Activated CD4-positive, alpha-beta memory T cell treated with anti-CD3 and anti-CD28 coated beads for 36 hours (primary cell): ENCODE results near the gene ITGAV. TPM values are rescaled to one million over a fixed set of nuclear protein-coding genes. Genes with fewer than 3 reads are reported as not detected.

ENCODE experiments used
- CTCF ChIA-PET: fragments of 350-600 bp; sonication (Branson Sonifier 250); formaldehyde crosslinking; loops from one replicate; lab custom pipeline; 2021; ENCODE audit warnings: antibody characterized with exemption, inconsistent platforms; lab: Charles Lee
- POLR2A ChIA-PET: fragments of 350-600 bp; sonication (Branson Sonifier 250); formaldehyde crosslinking; loops from one replicate; lab custom pipeline; 2021; ENCODE audit warnings: antibody characterized with exemption; lab: Charles Lee
- DNase-seq: peaks from one replicate; pipeline ENCODE4 v3.0.0-alpha.2; 2020
- H3K27ac Mint-ChIP-seq: one replicate; pipeline ENCODE4 v1.8.0; 2021; ENCODE audit warnings: mixed read lengths
- H3K27me3 Mint-ChIP-seq: one replicate; pipeline ENCODE4 v1.8.0; 2021; ENCODE audit warnings: mixed read lengths
- H3K36me3 Mint-ChIP-seq: one replicate; pipeline ENCODE4 v1.8.0; 2021; ENCODE audit warnings: mixed read lengths
- H3K4me1 Mint-ChIP-seq: one replicate; pipeline ENCODE4 v1.8.0; 2021; ENCODE audit warnings: low read depth, mixed read lengths
- H3K4me3 Mint-ChIP-seq: one replicate; pipeline ENCODE4 v1.8.0; 2021; ENCODE audit warnings: mild to moderate bottlenecking, mixed read lengths
- H3K9me3 Mint-ChIP-seq: one replicate; pipeline ENCODE4 v1.8.0; 2021; ENCODE audit warnings: mixed read lengths
- intact Hi-C: fragments of 100-400 bp; cut with micrococcal nuclease; formaldehyde crosslinking; loops from one replicate; pipeline ENCODE4 v1.15.1; 2023
- total RNA-seq, 2 experiments: library from RNA; stranded (reverse); gene quantifications; one replicate each; pipeline ENCODE4 v1.2.3, GENCODE V29; 2021

The ITGAV gene
- total RNA-seq, 2 experiments from 2014 or later: 8.9 to 9.9 TPM

DNA sequence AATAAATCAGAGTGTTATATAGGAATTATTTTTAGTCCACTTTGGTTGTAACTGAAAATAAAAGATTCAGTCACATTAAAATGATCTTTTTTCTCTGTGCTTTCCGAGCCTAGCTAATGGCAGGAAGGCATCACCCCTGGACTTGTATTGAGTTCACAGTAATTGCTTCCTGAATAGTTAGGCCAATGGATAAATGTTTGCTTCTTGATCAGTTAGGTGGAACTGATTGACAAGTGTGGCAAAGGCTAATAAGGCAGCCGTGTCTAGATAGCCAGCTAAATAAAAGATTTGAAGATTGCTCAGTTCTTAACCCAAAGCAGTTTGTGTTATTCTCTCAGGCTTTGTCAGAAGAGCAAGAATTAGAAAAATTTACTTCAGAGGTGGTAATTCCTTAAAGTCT lies 124.8 kb downstream of the ITGAV start:
- H3K36me3 Mint-ChIP-seq: no peaks in the 10 kb centered on the region
- no peak overlapping the region for H3K4me3 Mint-ChIP-seq
- no peaks in the 10 kb centered on the region for H3K4me1 Mint-ChIP-seq
- H3K9me3 Mint-ChIP-seq: no peaks in the 10 kb centered on the region
- intact Hi-C loops: no loop called here
- POLR2A ChIA-PET: no interaction called here
- H3K27ac Mint-ChIP-seq: no peak overlapping the region
- H3K27me3 Mint-ChIP-seq: no peaks in the 10 kb centered on the region
- CTCF ChIA-PET: no interaction called here
- no peak for DNase-seq

DNA sequence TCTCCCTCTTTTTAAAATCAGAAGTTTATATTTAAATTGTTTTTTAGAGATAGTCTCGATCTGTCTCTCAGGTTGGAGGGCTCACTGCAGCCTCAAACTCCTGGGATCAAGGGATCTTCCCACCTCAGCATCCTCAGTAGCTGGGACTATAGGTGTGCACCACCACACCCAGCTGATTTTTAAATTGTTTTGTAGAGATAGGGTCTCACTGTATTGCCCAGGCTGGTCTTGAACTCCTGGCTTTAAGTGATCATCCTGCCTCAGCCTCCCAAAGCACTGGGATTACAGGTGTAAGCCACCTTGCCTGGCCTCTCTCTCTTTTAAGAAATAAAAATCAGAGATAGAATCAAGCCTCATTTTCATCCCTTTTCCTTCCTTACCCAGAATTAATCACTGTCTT lies 126.1 kb downstream of the ITGAV start:
- intact Hi-C loops: no loop called here
- H3K36me3 Mint-ChIP-seq: no peaks in the 10 kb centered on the region
- H3K4me3 Mint-ChIP-seq: no peak overlapping the region
- no peaks in the 10 kb centered on the region for H3K4me1 Mint-ChIP-seq
- ChIA-PET CTCF (no interaction called here), POLR2A (no interaction called here)
- no peaks in the 10 kb centered on the region for H3K9me3 Mint-ChIP-seq
- no peak for DNase-seq
- H3K27ac Mint-ChIP-seq: no peak overlapping the region
- H3K27me3 Mint-ChIP-seq: no peaks in the 10 kb centered on the region

DNA sequence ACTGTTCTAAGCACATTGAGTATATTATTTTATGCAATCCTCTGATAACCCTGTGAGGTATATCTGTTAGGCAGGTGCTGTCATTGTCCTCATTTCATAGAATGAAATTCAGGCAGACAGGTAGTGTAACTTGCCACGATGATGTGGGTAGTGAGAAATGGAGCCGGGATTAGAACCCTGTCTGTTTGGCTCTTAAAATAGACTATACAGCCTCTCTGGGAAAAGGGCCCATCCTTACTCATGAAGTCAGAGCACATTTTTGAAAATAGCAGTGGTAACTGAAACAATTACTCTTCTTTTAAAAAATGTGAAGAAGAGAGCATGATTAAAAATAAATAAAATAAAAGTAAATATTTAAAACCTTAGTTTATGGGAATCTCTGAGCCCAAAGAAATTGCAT lies 127.0 kb downstream of the ITGAV start:
- no peaks in the 10 kb centered on the region for H3K36me3 Mint-ChIP-seq
- POLR2A ChIA-PET: no interaction called here
- no peaks in the 10 kb centered on the region for H3K27me3 Mint-ChIP-seq
- H3K4me3 Mint-ChIP-seq: no peak overlapping the region
- intact Hi-C loops: no loop called here
- CTCF ChIA-PET: no interaction called here
- no peak for DNase-seq
- no peaks in the 10 kb centered on the region for H3K9me3 Mint-ChIP-seq
- no peak overlapping the region for H3K27ac Mint-ChIP-seq
- H3K4me1 Mint-ChIP-seq: no peaks in the 10 kb centered on the region

GRCh38 chr2:186717320-186718007 lies 127.6 kb downstream of the ITGAV start:
- DNase-seq: no peak
- Mint-ChIP-seq H3K4me1 (no peaks in the 10 kb centered on the region), H3K27ac (no peak overlapping the region), H3K27me3 (no peaks in the 10 kb centered on the region), H3K9me3 (no peaks in the 10 kb centered on the region), H3K4me3 (no peak overlapping the region), H3K36me3 (no peaks in the 10 kb centered on the region)
- intact Hi-C loops: no loop called here
- ChIA-PET CTCF (no interaction called here), POLR2A (no interaction called here)

DNA sequence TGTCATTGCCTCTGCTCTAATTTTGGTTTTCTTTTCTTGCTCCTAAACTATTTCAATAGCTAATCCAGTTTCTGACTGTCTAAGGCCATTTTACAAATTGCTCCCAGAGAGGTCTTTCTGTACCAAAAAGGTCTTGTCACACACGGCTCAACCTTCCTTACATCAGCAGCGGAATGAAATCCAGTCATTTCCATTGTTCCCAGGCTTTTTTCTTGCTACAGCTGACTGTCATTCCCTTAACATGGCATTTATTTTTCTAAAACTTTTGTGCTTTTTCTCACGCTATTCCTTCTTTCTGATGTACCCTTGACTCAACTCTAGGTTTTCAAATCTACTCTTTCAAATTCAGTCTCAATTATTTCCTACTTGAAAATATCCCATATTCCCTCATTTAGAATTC lies 128.3 kb downstream of the ITGAV start:
- Mint-ChIP-seq H3K9me3 (no peaks in the 10 kb centered on the region), H3K27ac (no peak overlapping the region), H3K4me1 (no peaks in the 10 kb centered on the region), H3K4me3 (no peak overlapping the region), H3K27me3 (no peaks in the 10 kb centered on the region), H3K36me3 (no peaks in the 10 kb centered on the region)
- intact Hi-C loops: no loop called here
- no peak for DNase-seq
- ChIA-PET CTCF (no interaction called here), POLR2A (no interaction called here)

DNA sequence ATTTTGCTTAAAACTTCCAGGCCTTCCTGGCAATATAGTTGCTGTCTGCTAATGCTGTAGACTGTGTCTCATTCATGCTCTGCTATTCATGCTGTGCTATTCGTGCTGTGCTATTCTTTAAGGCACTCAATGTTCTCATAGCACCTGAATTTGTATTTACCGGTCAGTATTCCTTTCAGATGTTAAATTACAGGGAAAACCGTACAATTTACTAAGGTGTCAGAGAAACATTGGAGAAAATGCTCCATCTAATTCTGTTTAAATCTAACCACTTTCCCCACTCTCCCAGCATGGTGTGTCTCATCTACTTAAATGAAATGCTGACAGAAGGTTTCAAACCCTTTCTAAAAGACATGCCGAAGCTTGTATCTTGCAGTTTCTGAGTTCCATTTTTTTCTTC lies 129.0 kb downstream of the ITGAV start:
- ChIA-PET POLR2A (no interaction called here), CTCF (no interaction called here)
- no peaks in the 10 kb centered on the region for H3K4me1 Mint-ChIP-seq
- no peaks in the 10 kb centered on the region for H3K9me3 Mint-ChIP-seq
- DNase-seq: no peak
- H3K4me3 Mint-ChIP-seq: no peak overlapping the region
- no peaks in the 10 kb centered on the region for H3K36me3 Mint-ChIP-seq
- no peak overlapping the region for H3K27ac Mint-ChIP-seq
- intact Hi-C loops: no loop called here
- H3K27me3 Mint-ChIP-seq: no peaks in the 10 kb centered on the region

GRCh38 chr2:186721956-186722355 lies 132.1 kb downstream of the ITGAV start:
- ChIA-PET CTCF (no interaction called here), POLR2A (no interaction called here)
- Mint-ChIP-seq H3K27ac (no peak overlapping the region), H3K9me3 (no peaks in the 10 kb centered on the region), H3K27me3 (no peaks in the 10 kb centered on the region), H3K4me1 (no peaks in the 10 kb centered on the region), H3K36me3 (no peaks in the 10 kb centered on the region), H3K4me3 (no peak overlapping the region)
- intact Hi-C loops: no loop called here
- no peak for DNase-seq

DNA sequence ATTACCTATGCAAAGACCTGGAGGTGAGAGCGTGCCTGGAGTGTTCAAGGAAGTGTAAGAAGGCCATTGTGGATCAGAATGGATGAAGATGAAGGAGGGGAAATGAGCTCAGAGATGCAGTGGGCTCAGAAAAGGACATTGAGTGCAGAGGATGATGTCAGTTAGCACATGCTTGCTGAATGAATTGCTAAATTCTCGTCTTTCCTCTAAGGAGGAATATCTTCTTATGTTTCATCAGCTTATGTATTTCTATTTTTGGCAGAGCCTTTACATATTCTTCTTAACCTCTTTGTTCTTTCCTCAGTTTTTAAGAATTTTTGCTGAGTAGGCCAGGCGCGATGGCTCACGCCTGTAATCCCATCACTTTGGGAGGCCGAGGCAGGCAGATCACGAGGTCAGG lies 134.9 kb downstream of the ITGAV start:
- H3K36me3 Mint-ChIP-seq: no peaks in the 10 kb centered on the region
- H3K27me3 Mint-ChIP-seq: no peaks in the 10 kb centered on the region
- no peaks in the 10 kb centered on the region for H3K9me3 Mint-ChIP-seq
- H3K27ac Mint-ChIP-seq: no peak overlapping the region
- DNase-seq: no peak
- ChIA-PET POLR2A (no interaction called here), CTCF (no interaction called here)
- intact Hi-C loops: no loop called here
- no peak overlapping the region for H3K4me3 Mint-ChIP-seq
- no peaks in the 10 kb centered on the region for H3K4me1 Mint-ChIP-seq

GRCh38 chr2:186725783-186726182 lies 135.9 kb downstream of the ITGAV start:
- ChIA-PET POLR2A (no interaction called here), CTCF (no interaction called here)
- Mint-ChIP-seq H3K27ac (no peak overlapping the region), H3K27me3 (no peaks in the 10 kb centered on the region), H3K9me3 (no peaks in the 10 kb centered on the region), H3K4me3 (no peak overlapping the region), H3K4me1 (no peaks in the 10 kb centered on the region), H3K36me3 (no peaks in the 10 kb centered on the region)
- no peak for DNase-seq
- intact Hi-C loops: no loop called here

DNA sequence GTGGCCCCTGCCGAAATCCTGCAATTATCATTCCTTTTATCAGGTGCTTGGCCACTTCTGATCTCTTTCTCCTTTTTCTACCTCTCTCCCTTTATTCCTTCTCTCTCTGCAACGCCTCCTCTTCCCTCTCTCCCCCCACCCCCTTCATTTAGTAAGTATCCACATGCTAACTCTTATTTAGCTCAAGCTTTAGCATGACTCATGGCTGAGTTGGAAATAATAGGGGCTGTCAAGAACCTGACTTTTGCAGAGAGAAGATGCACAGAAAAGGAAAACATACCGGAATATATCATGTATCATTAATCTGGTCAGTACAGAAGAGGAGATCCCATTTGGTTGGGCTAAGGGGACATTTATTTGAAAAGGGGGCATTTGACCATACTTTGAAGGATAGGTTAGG lies 137.1 kb downstream of the ITGAV start:
- CTCF ChIA-PET: no interaction called here
- POLR2A ChIA-PET: no interaction called here

DNA sequence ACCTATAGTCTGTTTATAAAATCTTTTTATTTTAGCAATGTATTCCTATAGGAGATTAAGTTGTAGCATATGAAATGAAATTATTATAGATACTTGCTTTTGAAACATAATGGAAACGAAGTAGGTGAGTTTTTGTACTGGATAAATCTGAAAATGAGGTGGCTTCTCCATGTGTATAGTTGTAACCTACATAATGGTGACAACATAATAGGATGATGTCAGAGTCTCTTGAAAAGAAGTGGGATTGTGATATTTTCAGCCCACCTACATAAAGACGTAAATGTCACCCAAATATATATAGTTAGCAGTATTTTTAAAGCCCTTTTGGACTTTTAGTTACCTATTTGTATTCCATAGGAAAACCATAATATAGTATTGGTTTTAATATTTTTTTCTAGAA lies 138.8 kb downstream of the ITGAV start:
- DNase-seq: no peak
- no peaks in the 10 kb centered on the region for H3K4me1 Mint-ChIP-seq
- H3K27me3 Mint-ChIP-seq: no peaks in the 10 kb centered on the region
- ChIA-PET POLR2A (no interaction called here), CTCF (no interaction called here)
- intact Hi-C loops: no loop called here
- H3K4me3 Mint-ChIP-seq: no peak overlapping the region
- no peaks in the 10 kb centered on the region for H3K9me3 Mint-ChIP-seq
- H3K36me3 Mint-ChIP-seq: no peaks in the 10 kb centered on the region
- H3K27ac Mint-ChIP-seq: no peak overlapping the region

More for the DNA sequence above, 137.1 kb downstream of the ITGAV start:
- no peaks in the 10 kb centered on the region for H3K4me1 Mint-ChIP-seq
- DNase-seq: no peak
- H3K27ac Mint-ChIP-seq: no peak overlapping the region
- no peaks in the 10 kb centered on the region for H3K9me3 Mint-ChIP-seq
- H3K4me3 Mint-ChIP-seq: no peak overlapping the region
- no peaks in the 10 kb centered on the region for H3K36me3 Mint-ChIP-seq
- H3K27me3 Mint-ChIP-seq: no peaks in the 10 kb centered on the region
- intact Hi-C loops: no loop called here
